DND-41 (cell line): ENCODE results near the gene GALK2.
A peak's percentile ranks its signal among the peaks of the same experiment; 100 is the strongest.

Source experiments
- ATAC-seq: fragments of 200-7000 bp; cut with Tn5 transposase; 3 replicates; pipeline ENCODE4 v1.9.1; 2021; ENCODE audit warnings: low read depth; ENCODE audit not compliant: insufficient read depth
- DNase-seq: peaks from one replicate; pipeline ENCODE4 v3.0.0-alpha.2; 2020
- H2AFZ ChIP-seq: 2 replicates; pipeline ENCODE4 v1.6.0; 2012; ENCODE audit warnings: low read depth, low read length
- H3K27ac ChIP-seq: 2 replicates; pipeline ENCODE4 v1.5.1; 2012; ENCODE audit warnings: low read length, inconsistent platforms
- H3K27me3 ChIP-seq: fragments of 200-600 bp; sonication (generic); 2 replicates; pipeline ENCODE4 v1.6.0; 2012; ENCODE audit warnings: low read length, mild to moderate bottlenecking, inconsistent platforms; ENCODE audit not compliant: insufficient read depth, poor library complexity
- H3K36me3 ChIP-seq: 2 replicates; pipeline ENCODE4 v1.5.1; 2012; ENCODE audit warnings: low read length, inconsistent platforms; ENCODE audit not compliant: insufficient read depth
- H3K4me1 ChIP-seq: 2 replicates; pipeline ENCODE4 v1.5.1; 2012; ENCODE audit warnings: mild to moderate bottlenecking, low read length; ENCODE audit not compliant: insufficient read depth
- H3K4me2 ChIP-seq: 2 replicates; pipeline ENCODE4 v1.6.0; 2012; ENCODE audit warnings: mild to moderate bottlenecking, moderate library complexity, low read length, inconsistent platforms; ENCODE audit not compliant: insufficient read depth
- H3K4me3 ChIP-seq, 2 experiments: fragments of 200-600 bp in 1 of 2; shearing (Covaris generic) in 1 of 2; 2 replicates each; pipeline ENCODE4 v1.5.1; 2012 to 2016; ENCODE audit warnings: inconsistent platforms in 2 of 2, low read length in 2 of 2, mild to moderate bottlenecking in 2 of 2, low read depth in 1 of 2, moderate library complexity in 1 of 2
- H3K79me2 ChIP-seq: 2 replicates; pipeline ENCODE4 v1.6.0; 2012; ENCODE audit warnings: low read length, inconsistent platforms; ENCODE audit not compliant: insufficient read depth
- H3K9ac ChIP-seq: 2 replicates; pipeline ENCODE4 v1.6.0; 2012; ENCODE audit warnings: low read depth, mild to moderate bottlenecking, inconsistent platforms, low read length, moderate library complexity
- H3K9me3 ChIP-seq: 2 replicates; pipeline ENCODE4 v1.5.1; 2012; ENCODE audit warnings: low read length, moderate library complexity, mild to moderate bottlenecking, inconsistent platforms; ENCODE audit not compliant: insufficient read depth, severe bottlenecking
- H4K20me1 ChIP-seq: 2 replicates; pipeline ENCODE4 v1.6.0; 2012; ENCODE audit warnings: low read length; ENCODE audit not compliant: insufficient read depth
- EZH2 ChIP-seq: IDR thresholded peaks from 3 replicates; pipeline ENCODE4 v1.6.1; 2012; ENCODE audit warnings: borderline replicate concordance, low read depth, mild to moderate bottlenecking, moderate library complexity, low read length, inconsistent platforms; ENCODE audit not compliant: severe bottlenecking
- TF ChIP-seq, protein P1 (sequence below): IDR thresholded peaks from 2 replicates; pipeline ENCODE4 v1.5.1; 2012; ENCODE audit warnings: borderline replicate concordance, low read length, moderate library complexity, mild to moderate bottlenecking; ENCODE audit not compliant: poor library complexity, severe bottlenecking; ENCODE audit errors: extremely low read depth

Gene GALK2

DNA sequence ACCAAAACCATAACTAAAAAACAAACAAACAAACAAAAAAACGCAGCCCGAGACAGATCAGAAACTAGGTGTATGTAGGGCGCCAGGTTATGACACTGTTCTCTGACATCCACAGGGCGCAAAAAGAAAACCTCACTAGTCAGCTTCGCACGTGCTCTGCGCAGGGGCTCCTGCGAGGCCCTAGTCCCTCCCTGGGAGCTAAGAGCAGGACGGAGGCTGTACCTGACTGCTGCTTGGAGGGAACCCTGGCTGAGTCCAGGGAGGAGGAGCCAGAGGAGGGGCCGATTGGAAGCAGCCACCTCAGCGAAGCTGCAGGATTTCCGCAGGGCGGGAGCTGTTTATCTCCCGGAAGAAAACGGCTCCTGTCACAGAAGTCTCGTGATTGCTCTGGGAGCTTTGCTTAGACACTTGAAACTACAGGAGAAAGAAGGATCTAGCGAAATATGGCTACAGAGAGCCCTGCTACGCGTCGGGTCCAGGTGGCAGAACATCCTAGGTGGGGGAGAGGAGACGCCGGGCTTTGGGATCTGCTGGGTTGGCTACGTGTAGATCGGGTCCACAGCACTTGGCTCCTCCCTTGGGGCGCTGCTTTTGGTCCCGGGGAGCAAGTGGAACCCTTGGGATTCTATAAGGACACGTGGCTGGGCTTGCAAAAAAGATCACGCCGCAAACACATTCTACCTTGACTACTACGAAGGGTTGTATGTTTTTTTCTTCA, at the start of gene GALK2:
Gene GALK2 (plus strand): TSS at position 368 of the 718 bp plus-strand sequence. CDS start 76 bp downstream, at position 444.
- peak within 1 kb of the TSS; percentile 76 for H3K4me2 ChIP-seq
- H3K9ac ChIP-seq: peak within 1 kb of the TSS; percentile 81
- DNase-seq (peak; percentile 89), ATAC-seq (peak; percentile 98)
- H4K20me1 ChIP-seq: no peaks in the 10 kb centered on the region
- no peaks in the 10 kb centered on the region for H3K27me3 ChIP-seq
- no peaks in the 10 kb centered on the region for H3K9me3 ChIP-seq
- peaks cover 51% of the 10 kb centered on the region for H3K79me2 ChIP-seq
- TF ChIP-seq, protein P1, sequence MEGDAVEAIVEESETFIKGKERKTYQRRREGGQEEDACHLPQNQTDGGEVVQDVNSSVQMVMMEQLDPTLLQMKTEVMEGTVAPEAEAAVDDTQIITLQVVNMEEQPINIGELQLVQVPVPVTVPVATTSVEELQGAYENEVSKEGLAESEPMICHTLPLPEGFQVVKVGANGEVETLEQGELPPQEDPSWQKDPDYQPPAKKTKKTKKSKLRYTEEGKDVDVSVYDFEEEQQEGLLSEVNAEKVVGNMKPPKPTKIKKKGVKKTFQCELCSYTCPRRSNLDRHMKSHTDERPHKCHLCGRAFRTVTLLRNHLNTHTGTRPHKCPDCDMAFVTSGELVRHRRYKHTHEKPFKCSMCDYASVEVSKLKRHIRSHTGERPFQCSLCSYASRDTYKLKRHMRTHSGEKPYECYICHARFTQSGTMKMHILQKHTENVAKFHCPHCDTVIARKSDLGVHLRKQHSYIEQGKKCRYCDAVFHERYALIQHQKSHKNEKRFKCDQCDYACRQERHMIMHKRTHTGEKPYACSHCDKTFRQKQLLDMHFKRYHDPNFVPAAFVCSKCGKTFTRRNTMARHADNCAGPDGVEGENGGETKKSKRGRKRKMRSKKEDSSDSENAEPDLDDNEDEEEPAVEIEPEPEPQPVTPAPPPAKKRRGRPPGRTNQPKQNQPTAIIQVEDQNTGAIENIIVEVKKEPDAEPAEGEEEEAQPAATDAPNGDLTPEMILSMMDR: no peak
- no peak for TF ChIP-seq EZH2
- no peaks in the 10 kb centered on the region for H3K36me3 ChIP-seq
- H3K27ac ChIP-seq: peak within 1 kb of the TSS; percentile 92
- peak within 1 kb of the TSS; percentile 87 for H2AFZ ChIP-seq
- peaks cover 25% of the 10 kb centered on the region for H3K4me1 ChIP-seq
- peak within 1 kb of the TSS; percentile 88 to 89 for H3K4me3 ChIP-seq

- TF ChIP-seq, protein P1: no peak
- TF ChIP-seq EZH2: no peak
- H3K79me2 ChIP-seq: no peaks in the 10 kb centered on the region
- DNase-seq: no peak
- H4K20me1 ChIP-seq: no peaks in the 10 kb centered on the region
- H3K36me3 ChIP-seq: peaks cover 3% of the 10 kb centered on the region; the same call in 1 of the 2 replicates
- no peak overlapping the region for H3K9ac ChIP-seq
- no peaks in the 10 kb centered on the region for H3K9me3 ChIP-seq
- no peak overlapping the region for H2AFZ ChIP-seq
- H3K4me1 ChIP-seq: no peaks in the 10 kb centered on the region
- H3K27me3 ChIP-seq: no peaks in the 10 kb centered on the region
- H3K4me3 ChIP-seq: no peak overlapping the region
- H3K27ac ChIP-seq: no peak overlapping the region
- no peak for ATAC-seq
- no peak overlapping the region for H3K4me2 ChIP-seq
Observed at GRCh38 chr15:49120832-49121231, 49.2 kb upstream of the GALK2 start.

- H4K20me1 ChIP-seq: no peaks in the 10 kb centered on the region
- no peaks in the 10 kb centered on the region for H3K4me1 ChIP-seq
- no peak overlapping the region for H3K4me2 ChIP-seq
- no peaks in the 10 kb centered on the region for H3K79me2 ChIP-seq
- ATAC-seq (no peak), DNase-seq (no peak)
- H3K9ac ChIP-seq: no peak overlapping the region
- H3K27me3 ChIP-seq: no peaks in the 10 kb centered on the region
- H3K9me3 ChIP-seq: no peaks in the 10 kb centered on the region
- H3K4me3 ChIP-seq: no peak overlapping the region
- H2AFZ ChIP-seq: no peak overlapping the region
- peaks cover 9% of the 10 kb centered on the region; the same call in 1 of the 2 replicates for H3K36me3 ChIP-seq
- TF ChIP-seq EZH2: no peak
- TF ChIP-seq, protein P1: no peak
- no peak overlapping the region for H3K27ac ChIP-seq
Observed at GRCh38 chr15:49121901-49122300, 48.1 kb upstream of the GALK2 start.
